ENCODE results near the gene SERINC5. TPM values are rescaled to one million over a fixed set of nuclear protein-coding genes. Genes with fewer than 3 reads are reported as not detected.

Gene SERINC5
- total RNA-seq, 1 donor from 2014 or later: 70.9 TPM

DNA sequence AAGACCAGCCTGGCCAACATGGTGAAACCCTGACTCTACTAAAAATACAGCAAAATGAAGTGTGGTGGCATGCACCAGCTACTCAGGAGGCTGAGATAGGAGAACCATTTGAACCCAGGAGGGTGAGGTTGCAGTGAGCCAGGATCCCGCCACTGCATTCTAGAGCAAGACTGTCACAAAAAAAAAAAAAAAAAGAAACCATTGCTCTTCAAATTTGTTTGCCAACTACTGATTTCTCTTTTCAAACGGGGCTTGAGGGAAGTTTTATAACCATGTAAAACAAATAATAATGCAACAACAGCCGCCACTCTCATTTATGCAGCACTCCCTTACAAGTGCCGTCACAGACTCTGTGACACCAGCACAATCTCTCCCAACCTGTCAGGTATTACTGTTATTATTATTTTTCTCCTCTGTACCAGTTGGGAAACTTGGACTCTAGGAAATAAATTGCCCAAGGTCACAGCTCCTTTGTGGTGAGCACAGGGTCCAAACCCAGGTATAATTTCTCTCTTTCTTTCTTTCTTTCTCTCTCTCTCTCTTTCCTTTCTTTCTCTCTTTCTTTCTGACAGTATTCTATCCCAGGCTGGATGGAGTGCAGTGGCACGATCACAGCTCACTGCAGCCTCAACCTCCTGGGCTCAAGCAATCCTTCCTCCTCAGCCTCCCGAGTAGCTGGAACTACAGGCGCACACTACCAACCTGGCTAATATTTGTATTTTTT lies 25.4 kb downstream of the SERINC5 start:
- intact Hi-C loops (cut with micrococcal nuclease): no loop called here

DNA sequence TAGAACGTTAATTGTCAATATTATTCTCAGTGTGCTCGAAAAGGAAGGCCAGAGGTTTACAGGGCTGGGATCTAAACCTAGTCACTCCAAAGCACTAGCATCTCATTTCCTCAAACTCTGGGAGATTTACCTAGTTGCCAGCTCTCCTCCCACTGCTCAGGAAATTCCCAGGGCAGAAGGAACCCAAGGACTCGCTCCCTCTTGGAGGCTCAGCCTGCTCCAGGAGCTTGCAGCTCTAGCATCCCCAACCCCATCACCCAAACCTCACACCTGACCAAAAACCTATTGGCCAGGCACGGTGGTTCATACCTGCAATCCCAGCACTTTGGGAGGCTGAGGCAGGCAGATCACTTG lies 26.0 kb downstream of the SERINC5 start:
- intact Hi-C loops (cut with micrococcal nuclease): no loop called here

DNA sequence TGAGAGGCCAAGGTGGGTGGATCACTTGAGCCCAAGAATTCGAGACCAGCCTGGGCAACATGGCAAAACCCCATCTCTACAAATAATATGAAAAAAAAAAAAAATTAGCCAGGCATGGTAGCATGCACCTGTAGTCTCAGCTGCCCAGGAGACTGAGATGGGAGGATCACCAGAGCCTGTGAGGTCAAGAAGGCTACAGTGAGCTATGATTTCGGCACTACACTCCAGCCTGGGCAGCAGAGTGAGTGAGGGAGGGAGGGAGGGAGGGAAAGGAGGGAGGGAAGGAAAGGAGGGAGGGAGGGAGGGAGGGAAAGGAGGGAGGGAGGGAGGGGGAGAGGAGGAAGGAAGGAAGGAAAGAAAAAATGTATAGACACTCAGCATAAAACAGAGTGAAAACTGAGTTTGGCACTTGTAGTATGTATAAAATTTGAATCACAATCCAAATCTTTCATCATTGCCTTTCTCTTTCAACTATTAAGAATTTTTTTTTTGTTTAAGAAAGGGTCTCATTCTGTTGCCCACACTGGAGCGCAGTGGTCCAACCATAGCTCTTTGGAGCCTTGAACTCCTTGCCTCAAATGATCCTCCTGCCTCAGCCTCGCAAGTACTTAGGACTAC lies 27.8 kb downstream of the SERINC5 start:
- intact Hi-C loops (cut with micrococcal nuclease): no loop called here

DNA sequence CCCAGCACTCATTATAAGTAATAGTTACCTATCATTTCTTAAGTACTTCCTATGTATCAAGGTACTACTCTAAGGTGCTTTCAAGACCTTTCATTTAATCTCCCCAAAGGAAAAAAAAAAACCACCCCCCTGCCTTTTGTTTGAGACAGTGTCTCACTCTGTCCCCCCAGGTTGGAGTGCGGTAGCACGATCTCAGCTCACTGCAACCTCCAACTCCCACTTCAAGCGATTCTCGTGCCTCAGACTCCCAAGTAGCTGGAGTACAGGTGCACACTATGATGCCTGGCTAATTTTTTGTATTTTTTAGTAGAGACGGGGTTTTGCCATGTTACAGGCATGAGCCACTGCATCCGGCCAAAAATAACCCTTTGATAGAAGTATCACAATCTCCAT lies 29.9 kb downstream of the SERINC5 start:
- intact Hi-C loops (cut with micrococcal nuclease): no loop called here

DNA sequence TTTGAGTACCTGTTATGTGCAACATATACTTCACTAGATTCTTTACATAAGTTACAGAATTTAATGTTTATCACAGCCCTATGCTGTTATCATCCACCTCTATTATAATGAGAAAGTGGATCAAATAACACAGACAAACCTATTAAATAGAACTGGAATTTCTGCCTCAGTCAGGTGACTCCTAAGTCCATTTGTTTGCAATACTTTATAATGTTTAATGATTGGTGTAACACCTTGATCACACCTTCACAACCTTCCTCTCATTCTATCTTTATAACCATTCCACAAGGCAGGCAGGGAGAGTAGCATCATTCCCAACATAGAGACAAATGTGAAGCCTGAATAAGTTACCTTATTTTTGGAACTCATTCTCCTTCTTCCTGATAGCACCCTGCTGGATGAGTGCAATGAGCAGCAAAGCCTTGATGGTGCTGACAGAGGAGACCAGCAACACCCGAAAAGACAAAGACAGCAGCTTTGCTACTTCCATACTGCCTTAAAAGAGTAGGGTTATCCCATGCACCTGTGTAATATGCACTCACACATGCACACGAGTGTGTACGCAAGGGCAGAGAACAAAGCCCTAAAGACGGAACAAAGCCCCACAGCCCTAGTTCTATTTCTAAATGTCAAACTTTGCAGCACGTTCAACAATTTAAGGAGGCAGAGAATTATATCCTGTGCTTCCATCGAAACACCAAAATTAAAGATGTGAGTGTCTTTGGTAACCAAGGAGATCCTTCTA lies 30.5 kb downstream of the SERINC5 start:
- intact Hi-C loops (cut with micrococcal nuclease): no loop called here

DNA sequence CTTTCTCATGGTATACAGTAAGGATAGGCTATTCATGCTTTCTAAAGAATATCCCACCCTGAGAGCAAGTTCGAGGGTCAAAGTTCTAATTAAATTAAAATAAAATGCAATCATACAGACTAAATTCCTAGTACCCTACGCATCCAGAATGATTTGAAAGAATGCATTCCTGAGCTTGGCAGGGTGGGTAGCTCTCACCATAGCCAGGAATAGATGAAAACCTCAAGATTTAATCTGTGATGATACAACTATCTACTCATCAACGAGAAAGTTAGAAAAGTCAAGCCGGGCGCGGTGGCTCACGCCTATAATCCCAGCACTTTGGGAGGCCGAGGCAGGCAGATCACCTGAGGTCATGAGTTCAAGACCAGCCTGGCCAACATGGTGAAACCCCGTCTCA lies 32.3 kb downstream of the SERINC5 start:
- intact Hi-C loops (cut with micrococcal nuclease): no loop called here

DNA sequence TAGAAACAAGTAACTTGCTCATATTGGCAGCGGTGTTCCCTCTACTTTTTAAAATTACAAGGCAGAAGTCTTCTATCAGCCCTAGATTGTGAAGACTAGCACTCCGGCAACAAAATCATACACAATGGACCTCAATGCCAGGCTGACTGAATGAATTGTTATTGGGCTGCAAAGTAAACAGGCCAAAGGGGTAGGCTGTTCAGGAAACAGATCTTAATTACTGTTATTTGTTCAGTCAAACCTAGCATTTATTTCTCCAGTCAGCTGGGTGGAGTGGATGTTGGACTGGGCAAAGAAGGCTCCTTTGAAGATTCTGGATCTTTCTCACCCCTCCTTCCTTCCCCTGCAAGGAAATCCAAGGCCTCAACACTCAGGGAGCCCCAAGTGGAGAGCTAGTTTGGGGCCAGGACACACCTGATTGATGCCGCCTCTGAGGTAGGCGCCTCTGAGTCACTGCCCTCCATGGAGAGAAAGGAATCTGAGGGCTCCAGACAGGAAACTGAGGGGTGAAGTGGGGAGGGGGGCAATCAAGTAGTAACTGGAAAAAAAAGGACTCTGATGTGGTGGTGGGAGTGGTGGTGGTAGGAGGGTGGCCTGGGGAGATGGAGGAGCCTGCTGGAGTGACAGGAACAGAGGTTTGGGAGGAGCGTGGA lies 35.5 kb downstream of the SERINC5 start:
- intact Hi-C loops (cut with micrococcal nuclease): no loop called here

DNA sequence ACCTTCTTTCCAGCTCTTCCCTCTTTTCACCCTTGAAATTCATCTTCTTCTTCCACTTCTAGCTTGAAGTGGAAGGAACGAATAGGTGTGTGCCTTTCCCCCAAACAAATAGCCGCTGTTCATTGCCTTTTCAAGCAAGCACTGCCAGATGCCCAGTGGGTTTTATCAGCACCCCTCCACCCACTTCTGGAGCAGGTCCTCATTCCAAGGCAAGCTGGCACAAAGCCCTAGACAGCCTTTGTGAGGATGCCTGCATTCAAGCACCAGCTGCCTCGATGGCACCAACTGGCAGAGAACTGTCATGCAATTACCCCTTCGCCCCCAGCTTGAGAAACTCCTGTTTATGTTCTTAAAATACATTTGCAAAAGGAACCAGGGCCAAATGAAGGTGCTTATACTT lies 36.5 kb downstream of the SERINC5 start:
- intact Hi-C loops (cut with micrococcal nuclease): no loop called here

DNA sequence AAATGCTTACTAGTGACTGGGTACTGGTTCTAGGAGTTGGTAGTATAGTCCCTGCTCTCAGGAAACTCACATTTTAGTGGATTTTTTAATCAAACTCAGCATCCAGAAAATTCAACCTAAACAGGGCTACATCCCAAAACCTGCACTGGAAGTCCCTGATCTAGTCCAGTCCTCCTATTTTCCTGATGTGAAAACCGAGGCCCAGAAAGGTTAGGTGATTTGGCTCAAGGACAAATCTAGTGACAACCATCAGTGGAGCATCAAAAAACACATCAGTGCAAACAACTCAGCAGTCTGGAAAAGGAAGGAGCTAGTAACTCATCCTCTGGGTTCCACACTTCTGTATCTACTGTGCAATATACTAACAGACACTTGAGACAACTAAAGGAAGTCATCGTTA lies 38.2 kb downstream of the SERINC5 start:
- intact Hi-C loops (cut with micrococcal nuclease): no loop called here

DNA sequence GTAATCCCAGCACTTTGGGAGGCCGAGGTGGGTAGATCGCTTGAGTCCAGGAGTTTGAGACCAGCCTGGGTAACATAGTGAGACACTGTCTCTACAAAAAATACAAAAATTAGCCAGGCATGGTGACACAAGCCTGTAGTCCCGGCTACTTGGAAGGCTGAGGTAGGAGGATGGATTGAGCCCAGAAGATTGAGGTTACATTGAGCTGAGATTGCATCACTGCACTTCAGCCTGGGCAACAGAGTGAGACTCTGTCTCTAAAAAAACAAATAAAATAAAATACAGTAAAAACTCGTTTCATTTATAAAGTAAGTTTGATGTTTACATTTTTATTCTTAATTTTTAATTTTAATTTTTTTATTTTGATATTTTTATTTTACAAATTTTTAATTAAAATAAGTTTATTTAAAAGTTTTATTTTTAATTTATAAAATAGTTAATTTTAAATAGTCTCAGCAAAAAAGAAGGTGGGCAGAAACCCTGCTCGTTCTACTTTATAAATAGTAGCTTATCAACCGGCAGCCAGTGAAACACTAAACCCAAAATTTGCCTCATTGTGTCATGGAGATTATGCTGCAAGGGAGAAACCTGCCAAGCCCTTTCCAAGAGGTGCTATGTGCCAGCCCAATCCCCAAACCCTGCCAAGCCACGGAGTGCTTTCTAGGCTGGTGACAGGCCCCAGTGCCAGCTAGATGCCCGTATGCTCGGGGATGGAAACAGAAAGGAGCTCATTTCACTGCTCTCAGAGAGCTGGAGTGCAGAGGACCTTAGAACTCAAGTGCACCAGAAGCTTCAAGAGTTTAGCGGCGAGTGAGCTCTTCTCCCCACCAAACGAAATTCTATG lies 38.9 kb downstream of the SERINC5 start:
- intact Hi-C loops (cut with micrococcal nuclease): no loop called here

DNA sequence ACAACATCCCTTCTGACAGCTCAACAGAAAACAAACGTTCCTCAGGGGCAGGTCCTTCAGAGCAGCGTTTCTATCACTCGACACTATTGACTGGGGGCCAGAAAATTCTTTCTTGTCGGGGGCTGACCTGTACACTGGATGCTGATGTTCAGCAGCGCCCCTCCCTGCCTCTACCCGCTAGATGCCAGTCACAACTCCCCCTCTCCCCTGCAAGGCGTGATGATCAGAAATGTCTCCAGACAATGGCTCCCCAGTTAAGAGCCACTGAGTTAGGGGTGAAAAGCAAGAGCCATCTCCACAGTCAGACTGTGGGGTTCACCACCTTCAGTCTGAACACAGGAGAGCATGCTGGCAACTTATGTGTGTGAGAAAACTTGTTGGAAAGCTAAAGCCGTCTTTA lies 39.8 kb downstream of the SERINC5 start:
- intact Hi-C loops (cut with micrococcal nuclease): no loop called here

DNA sequence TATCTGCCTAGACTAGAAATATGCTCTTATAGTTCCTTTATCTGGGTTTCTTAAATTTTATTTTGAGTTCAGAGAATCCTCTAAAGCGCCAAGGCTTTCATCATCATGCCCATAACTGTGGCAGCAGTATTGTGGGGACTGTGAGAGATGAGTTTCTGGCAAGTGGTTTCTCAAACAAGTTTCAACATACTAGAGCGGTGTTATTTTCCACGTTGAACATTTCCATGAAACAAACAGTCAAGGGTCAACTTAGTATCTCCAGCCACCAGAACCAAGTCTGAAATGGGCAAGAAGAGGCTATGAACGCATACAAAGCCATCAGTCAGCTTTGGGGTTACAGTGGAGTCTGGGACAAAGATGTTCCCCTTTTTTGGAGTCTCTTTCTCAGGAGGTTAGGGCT lies 40.3 kb downstream of the SERINC5 start:
- intact Hi-C loops (cut with micrococcal nuclease): no loop called here

DNA sequence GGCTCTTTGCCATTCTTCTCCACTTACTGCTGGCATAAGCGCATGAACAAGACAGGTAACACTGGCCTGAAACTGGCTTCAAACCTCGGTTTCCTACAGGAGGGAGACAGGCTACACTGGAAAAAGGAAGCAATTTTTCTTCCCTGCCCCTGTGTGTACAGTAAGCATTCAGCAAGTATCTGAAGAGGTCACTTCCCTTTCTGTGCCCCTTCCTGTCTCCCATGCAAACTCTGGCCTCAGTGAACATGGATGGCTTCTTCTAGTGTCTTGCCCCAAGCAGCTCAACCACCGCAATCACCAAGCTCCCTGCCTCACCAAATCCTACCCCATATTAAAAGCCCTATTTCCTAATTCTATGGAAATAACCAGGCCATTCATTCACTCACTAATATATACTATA lies 42.4 kb downstream of the SERINC5 start:
- intact Hi-C loops (cut with micrococcal nuclease): no loop called here

DNA sequence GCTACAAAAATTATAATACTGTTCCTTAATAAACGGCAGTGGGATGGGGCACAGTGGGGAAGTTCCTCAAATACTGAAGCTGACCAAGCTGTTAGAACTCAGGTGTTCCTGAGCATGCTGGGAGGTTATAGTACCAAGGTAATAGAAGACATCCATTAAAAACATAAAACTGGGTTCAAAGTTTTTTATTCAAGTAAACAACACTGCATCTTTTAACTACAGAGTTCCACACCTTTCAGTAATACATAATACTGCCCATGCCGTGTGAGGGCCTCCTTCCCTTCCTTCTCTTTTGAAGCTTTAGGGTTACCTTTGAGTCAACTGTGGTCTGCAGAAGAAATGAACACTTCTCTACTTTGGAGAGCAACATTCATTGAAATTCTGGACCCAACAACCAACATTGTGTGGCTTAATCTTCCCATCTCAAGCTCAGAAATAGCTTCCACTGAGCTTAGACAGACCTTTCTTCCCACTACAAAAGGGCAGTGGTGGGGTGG lies 43.6 kb downstream of the SERINC5 start:
- intact Hi-C loops (cut with micrococcal nuclease): no loop called here

DNA sequence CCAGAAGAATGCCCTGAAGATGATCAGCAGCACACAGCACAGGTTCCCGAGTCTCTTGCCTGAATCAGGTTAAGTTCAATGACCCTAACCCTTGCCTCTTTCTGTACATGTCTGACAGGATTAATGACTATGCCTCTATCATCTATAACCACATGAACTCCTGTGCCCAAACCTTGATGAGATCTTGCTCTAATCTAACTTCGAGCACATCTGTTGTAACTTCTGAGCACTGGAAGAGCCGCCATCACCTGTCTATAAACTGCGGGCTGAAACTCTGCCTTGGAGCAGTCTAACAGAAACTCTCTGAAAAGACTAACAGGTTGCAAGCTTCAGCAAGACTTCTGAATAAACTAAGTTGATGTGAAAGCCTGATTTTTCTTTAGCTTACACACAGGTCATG lies 44.5 kb downstream of the SERINC5 start:
- intact Hi-C loops (cut with micrococcal nuclease): no loop called here

DNA sequence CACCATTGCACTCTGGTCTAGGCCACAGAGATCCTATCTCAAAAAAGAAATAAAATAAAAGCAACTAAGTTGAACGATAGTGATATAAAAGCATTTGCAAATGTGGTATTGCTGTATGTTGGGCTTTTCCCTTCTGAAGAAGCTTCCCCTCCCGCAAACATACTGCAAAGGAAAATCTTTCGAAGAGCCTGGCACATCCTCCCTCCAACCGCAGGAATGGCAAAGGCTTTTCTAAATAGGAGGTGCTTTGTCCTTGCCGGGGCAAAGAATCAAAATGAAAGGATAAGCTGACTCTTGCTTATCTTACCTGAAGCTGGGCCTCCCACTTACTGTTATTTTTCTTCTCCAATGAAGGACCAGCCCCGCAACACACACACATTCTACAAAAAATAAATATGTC lies 45.8 kb downstream of the SERINC5 start:
- intact Hi-C loops (cut with micrococcal nuclease): no loop called here

DNA sequence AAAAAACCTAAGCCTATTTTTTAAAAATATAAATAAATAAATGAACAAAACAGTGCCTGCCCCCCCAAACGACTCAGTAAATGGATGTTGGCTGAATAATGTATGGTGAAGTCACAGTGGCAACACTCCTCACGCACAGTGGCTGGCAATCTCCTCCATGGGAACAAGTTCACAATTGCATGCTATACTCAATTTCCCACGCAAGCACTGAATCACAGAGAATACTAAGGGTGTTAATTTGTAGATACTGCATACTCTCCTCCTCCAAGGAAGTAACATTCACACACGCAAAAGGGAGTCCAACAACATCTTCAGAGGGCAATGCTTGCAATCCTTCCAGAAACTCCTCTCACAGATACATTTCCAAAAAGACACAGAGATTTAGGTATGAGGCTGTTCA lies 47.5 kb downstream of the SERINC5 start:
- intact Hi-C loops (cut with micrococcal nuclease): no loop called here

DNA sequence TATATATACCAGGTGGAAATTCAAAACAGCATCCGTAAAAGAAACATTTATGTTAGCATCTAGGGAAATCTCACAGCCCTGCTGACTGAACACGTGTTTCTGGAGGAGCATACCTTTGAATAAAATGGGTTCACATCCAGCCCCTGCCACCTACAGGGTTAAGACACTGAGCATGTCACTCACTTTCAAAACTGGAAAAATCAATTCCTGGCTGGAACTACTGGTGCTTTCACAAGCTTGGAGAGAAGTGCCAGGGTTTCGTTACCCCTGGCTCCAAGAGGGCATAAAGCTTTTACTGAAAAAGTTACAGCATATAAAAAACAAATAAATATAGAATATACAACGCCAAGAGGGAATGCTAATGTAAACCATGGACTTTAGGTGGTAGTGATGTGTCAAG lies 48.0 kb downstream of the SERINC5 start:
- intact Hi-C loops (cut with micrococcal nuclease): no loop called here

DNA sequence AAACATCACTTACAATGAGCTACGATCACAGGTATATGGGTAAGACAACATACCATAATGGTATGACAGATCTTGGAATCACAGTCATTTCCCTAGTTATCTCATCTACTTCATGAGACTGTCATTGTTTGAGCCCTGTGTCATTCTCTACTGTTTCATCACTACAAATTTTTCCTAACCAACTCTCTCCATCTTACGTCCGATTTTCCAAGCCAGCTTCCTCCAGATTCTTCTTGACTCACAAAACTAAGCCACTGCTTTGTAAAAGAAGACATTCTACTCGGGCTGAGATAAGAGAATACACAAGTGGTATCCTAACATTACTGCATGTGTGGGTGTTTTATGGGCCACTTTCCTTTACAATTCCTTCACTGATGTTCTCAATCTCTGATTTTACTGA lies 49.6 kb downstream of the SERINC5 start:
- intact Hi-C loops (cut with micrococcal nuclease): no loop called here

DNA sequence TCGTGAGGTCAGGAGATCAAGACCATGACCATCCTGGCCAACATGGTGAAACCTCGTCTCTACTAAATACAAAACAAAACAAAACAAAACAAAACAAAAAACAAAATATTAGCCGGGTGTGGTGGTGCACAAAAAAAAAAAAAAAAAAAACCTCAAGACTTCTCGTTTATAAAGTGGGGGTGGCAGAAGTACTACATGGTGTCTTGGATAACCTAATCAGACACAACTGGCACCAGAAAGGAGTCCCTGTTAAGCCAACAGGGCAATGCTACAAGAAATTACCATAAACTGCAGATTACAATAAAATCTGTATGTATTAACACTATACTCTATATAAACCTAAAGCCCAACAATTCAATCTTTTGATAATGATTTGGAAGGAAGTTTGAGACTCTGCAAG lies 50.0 kb downstream of the SERINC5 start:
- intact Hi-C loops (cut with micrococcal nuclease): loop anchor here (1.0 kb wide), 1 partner anchor 12 kb away; no protein-coding TSS in a partner anchor
